Occipital lobe (tissue), 2 donors: ENCODE data around the gene SRRD. TPM values are rescaled to one million over a fixed set of nuclear protein-coding genes. Genes with fewer than 3 reads are reported as not detected.

Experiments used
- DNase-seq: peaks from one replicate; lab custom pipeline; 2025; lab: John Stamatoyannopoulos, UW
- total RNA-seq: library from RNA; depleted of rRNA; stranded (reverse); fragments of >200 nt; gene quantifications from one replicate; pipeline ENCODE4 v1.2.3, GENCODE V29; 2014

SRRD gene
- total RNA-seq, 1 donor from 2014 or later: 19.5 TPM

DNA sequence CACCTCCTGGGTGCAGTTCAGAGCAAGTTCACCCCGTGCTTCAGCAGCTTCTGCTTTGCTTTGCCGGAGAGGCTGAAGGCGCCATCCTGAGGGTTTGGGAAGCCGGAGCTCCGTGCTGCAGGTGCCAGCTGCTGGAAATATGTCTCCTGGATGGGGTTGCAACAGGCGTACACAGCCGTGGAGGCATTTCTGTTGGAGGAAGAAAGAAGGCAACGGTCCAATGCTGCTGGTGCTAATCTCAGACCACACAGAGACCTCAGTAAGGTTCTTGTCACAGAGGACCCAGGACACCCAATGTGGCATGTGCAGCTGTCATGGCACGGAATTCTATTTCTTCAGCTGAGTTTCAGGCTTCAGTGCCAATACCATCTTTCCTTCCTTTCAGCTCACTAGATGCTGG lies 30.5 kb upstream of the SRRD start:
- no peak for DNase-seq

DNA sequence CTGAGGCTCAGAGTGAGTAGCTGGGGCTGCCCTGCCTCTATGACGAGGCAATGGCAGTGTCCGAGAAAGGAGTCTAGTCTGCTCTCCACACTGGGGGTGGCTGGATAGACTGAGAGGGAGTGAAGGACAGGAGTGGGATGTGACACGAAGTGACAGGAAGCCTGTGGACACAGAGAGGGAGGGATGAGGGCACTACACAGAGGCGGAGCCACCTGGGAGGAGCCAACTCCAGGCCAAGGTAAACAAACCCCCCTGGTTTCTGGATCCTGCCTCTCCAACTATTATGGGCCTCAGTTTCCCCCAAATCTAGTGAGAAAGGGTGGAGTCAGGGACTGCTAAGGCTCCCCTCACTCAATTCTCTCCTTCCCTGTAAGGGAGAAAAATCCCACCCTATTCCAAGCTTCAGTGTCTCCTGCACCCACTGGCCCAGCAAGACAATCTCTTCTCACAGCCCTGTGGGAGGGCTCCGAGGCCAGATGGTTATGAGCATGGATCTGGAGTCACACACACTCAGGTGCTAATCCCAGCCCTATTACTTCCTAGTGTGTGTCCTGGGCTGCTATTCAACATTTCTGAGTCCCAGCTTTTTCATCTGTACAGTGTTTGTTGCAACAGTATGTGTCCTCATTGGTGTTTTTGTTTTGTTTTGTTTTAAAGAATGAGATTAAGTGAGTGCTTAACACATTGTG lies 29.7 kb upstream of the SRRD start:
- DNase-seq: no peak

DNA sequence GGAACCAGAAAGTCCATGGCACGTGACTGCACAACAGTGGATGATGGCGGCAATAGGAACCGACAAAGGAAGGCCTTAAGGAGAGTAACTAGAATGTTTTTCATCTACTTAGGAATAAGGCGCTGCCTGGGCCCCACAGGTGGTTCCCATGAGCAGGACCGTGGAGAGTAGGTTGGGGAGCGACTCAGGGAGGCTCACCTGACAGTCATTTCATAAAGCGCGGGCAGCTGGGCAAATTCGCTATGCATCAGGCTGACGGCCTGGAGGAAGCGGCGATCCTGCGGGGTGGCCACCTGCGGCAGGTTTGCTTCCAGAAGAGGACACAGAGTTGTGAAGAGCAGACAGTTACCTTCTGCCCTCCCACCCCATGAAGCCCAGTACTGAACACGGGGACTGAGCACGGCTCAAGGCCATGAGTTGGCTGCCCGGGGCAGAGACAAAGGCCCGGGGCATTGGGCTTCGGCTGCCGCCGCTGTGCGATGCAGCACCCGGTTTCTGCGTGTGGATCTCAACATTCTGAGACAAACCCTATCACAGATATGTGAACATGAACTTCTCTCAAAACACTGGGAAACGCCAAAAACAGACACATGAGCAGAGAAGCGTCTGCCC lies 25.9 kb upstream of the SRRD start:
- no peak for DNase-seq

DNA sequence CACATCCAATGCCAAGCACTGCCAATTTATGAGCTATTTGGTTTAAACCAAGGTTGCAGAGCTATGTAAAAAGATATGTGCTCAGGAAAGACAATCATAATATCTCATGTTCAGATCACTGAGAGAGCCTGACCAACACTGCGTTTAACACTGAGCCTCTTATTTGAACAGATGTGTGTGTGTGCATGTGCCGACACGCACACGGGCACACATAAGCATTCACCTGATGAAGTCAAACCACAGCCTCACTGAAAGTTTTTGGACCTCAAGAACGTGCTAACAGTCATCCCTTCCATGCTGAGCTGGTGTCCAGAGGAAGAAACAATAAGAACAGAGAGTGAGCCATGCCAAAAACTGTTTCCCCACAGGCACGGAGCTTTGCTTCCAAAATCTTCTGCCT lies 23.5 kb upstream of the SRRD start:
- DNase-seq: no peak

DNA sequence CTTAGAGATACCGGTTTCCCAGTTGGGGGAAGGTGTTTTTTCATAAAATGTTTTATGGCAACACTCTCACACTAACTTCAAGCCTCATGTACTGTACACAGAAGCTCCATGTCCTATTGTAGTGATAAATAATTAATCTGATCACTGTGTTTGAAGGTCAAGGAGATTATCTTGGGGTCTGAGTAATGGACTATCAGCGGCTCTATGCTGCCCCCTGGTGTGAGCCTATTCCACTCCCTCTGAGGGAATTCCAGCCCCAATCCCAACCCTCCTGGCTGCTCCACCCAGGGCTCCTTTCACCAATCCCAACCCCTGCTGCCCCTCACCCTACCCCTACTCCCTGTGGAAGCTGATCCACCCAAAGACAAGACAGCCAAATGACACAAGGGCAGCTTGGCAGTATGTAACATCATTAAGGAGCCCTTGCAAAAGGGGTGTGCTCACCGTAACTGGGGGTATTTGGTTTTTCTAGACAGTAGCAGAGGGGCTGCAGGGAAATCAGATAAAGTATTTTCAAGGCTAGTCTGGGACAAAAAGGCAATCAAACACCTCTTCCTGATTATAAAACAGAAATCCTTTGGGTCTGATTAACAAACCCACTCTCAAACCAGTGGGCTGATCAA lies 22.4 kb upstream of the SRRD start:
- no peak for DNase-seq

DNA sequence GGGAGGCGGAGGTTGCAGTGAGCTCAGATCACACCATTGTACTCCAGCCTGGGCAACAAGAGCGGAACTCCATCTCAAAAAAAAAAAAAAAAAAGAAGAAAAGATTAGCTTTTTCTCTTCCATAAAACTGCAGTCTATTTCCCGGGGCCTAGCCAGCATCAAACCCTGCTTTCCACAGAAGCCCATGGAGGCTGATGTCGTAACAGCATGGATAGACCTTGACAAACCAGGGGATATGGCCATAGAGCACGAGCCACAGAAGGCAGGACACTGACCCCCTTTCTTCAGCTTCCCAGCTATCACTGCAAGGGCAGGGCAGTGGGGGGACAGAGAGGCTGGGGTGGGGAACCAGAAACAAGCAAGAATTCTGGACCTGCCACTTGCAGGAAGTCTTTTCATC lies 21.6 kb upstream of the SRRD start:
- no peak for DNase-seq

DNA sequence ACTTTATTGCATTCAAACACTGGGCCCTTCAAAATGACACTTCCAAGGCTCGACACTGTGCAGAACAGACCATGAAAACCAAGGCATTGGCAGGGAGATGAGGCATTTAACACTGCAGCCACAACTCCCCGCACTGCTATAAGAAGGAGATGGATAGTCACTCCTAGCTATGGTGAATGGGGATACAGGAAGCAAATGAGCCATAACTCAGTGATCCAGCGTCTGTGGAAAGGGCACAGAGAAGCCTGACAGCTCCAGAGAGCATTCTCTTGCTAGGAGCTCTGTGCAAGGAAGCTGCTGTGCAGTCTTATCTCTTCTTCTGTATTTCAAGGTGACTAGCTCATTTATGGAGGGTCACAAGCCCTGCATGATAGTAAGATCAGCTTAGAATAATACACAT lies 21.0 kb upstream of the SRRD start:
- no peak for DNase-seq

DNA sequence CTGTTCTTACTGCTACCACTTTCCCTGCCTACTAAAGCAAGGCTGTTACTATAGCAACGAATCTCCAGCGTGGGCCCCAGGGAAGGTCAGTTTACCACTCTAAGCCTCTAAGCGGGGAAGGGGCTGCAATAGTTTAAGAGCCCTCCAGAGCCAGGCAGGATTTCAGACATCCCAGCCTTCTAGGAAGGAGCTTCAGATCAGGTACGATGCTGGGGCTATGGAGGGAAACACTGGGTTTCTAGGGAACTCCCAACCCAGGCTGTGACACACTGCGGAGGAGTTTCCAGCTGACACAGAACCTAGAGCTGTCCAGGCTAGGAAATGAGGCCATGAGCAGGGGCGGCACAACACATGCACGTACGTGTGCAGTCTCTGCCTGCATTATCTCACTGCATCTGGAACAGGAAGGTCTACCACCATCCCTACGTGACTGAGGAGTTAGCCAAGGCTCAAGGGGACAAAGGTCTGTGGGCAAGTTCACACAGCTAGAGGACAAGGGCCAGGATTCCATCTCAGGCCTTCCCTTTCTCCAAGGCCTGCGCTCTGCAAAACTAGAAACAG lies 20.5 kb upstream of the SRRD start:
- peak; percentile 36 for DNase-seq

DNA sequence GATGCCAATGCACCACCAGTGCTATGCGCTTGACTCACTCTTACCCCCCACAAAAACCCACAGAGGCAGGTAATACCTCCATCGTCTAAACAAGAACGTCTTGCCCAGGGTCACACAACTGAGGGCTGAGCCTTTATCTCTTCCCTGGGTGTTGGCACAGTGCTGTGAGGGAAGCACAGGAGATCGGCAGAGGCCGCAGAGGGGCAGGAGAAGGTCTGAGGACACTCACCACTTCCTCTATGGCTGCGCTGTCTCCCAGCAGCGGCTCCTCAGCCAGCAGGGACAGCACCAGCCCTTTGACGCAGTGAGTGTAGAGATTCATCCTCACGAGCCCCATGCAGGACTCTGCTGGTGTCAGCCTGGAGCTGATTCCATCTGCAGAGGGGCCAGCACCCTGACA lies 20.0 kb upstream of the SRRD start:
- no peak for DNase-seq

DNA sequence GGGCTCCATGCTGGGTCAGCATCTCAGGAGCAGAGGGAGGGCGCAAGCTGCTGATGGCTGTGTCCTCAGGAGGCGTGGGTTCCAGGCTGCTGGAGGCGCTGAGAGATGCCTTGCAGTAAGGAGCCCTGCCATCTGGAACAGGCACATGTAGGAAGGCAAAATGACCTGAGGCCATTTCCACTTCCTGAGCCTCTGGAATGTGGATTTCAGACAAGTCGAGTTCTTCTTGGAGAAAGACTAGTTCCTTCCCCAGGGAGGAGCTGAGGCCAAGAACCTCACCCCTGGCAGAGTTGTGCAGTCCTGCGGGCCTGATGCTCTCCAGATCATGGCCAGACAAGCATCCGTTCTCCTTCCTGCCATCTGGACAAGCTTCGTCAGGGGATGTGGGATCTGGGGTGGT lies 19.4 kb upstream of the SRRD start:
- no peak for DNase-seq

DNA sequence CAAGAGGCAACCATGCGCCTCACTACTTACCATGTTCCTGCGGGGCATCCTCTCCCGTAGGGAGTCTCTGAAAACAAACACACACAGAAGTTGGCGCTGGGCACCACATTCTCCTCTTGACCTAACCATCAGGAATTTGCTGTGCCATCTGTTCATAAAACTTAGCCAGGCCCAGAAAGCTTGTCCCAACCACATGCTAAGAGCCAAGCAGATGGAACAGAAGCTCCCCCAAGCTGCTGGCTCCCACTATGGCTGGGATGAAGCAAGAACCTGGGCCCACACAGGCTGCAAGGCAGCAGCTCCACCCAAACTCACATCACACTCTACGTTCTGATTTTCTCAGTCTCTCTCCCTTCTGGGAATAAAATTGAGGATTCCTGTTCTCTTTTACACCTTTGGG lies 17.5 kb upstream of the SRRD start:
- peak; percentile 58 for DNase-seq

DNA sequence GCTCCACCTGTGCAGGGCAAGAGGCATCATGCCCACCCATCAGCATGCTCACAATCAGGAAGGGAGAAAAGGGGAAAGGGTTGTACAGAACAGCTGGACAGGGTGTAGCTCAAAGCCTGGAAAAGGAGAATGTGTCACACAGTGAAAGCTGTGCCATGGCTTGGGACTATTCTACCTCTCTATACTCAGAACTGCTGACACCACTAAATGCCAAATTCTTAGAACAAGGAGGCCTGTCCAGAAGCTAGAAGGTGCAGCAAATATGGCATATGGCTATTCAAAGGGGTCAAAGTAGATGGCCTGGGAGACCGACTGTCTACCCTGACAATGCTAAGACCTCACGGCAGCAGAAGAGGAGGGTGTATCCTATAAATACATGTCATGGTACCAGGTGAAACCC lies 12.9 kb upstream of the SRRD start:
- no peak for DNase-seq

DNA sequence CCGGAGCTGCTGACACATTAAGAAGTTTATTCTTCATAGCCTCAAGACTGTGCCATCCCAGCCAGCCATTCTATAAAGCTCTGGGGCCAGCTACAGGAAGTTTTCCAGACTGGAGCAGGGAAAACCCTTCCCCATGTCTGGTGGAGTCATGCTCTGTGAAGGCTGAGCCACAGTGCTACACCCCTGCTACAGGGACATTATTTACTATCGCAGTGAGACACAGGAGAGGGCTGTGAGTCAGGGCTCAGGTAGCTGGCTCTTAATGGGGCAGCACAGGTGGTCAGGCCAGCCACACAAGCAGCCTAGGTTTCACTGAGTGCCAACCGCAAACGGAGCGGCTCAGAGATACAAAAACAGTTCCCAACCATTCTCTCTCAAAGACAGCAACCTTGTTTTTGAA lies 12.2 kb upstream of the SRRD start:
- no peak for DNase-seq

DNA sequence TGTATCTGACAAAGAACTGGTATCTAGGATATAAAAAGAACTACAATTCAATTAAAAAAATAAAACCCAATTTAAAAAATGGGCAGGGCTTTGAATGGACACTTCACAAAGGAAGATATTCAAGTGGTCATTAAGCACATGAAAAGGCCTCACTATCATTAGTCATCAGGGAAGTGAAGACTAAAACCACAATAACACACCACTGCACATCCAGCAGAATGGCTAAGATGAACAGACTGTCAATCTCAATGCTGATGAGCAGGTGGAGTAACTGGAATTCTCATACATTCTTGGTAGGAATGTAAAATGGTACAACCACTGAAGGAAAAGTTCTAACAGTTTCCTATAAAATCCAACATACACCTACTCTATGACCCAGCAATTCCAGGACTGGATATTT lies 9.0 kb upstream of the SRRD start:
- no peak for DNase-seq

DNA sequence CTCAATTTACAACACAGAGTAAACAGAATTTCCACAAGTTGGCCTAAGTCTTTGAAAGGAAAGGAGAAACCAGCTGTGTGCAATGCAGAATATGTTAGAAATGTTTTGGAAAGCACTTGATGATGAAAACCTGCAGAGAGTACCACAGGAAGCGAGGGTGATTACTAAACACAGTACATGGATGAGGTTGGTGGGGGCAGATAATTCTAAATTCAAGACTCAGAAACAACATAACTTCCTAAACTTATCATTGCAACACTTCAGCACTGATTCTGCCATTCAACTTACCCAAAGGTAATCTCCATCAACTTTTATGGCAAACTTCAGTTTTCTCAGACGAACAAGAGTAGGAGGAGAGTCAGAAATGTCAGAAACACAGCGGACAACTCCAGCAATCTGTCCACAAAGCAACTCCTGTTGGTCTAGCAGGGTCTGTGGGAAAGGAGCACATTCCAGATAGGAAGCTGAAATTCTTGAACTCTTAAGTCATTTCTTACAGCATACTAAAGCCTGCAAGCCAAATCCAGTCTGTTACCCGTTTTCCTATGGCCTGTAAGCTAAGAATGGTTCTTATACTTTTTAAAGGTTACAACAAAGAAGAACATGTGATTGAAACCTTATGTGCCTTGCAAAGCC lies 6.9 kb upstream of the SRRD start:
- no peak for DNase-seq

DNA sequence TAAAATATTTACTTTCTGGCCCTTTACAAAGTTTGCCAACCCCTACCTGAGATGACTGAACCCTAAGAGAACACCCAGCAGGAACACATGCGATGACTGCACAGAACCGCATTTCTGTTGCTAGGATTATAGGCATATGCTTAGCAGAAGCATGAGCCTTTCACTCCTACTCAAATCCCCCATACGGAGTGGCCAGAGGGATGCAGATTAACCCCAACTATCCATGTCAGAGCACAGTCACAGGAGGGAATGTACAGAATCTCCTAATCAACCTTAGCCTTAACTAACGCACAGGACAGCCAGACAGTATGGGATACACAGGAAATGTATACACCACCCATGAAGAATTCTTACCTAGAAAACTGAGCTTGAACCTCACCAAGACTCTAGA lies 6.3 kb upstream of the SRRD start:
- no peak for DNase-seq

DNA sequence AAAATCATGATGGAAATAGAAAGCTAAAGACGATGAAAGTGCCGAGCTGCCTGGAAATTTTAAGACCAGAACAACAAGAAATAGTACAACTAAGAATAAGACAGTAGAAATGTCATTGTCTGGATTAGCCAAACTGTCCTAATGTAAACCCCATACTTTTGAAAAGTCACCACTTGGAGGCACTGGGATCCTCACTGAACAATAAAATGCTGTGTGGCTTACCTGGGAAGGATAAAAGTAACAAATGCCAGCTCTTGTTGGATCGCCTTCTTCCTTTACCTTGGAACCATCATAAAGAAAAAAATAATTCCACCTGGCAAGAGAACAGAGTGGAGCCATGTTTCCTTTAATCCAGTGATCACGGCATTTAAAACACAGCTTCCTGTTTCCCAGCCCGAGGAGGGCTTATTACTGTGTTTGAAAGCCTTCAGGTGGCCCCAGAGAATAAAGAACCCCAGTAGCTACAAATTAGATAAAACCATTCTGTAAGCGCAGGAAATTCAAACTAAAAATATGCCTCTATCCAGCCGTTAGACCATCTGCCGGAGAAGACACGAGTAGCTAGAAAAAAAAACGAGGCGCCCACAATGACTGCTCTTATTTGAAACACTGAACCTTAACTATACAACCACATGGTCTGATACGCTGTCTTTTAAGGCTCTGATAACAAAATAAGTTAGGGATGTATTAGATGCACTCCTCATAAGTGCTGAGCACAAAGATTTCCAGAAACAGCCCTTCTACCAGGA lies 4.5 kb upstream of the SRRD start:
- DNase-seq: no peak

DNA sequence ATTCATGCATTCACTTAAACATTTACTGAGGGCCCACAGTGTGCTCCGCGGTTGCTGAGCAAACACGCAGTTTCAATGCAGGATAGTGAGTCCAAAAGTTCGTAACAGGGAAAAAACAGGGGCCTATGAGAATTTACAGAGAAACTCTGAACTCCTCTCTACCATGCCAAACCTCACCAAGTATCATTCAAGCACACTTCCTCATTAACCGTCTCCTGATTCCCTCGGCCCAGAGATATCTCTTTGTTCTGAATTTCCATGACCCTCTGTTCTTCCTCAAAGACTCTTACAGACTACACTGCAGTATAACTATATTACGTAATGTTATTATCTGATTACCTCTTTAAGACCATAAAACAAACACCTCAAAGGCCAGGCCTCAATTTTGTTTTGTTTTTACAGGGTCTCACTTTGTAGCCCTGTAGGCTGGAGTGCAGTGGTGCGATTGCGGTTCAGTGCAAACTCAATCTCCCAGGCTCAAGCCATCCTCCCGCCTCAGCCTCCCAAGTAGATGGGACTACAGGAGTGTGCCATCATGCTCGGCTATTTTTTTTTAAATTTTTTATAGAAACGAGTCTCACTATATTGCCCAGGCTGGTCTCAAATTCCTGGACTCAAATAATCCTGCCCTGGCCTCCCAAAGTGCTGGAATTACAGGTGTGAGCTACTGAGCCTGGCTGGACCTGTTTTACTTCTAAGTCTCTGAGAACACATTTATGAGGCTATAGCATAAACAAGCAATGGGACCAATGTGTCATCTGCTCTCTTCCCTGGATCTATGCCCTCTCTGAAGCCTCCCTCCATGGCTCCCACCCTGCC lies 3.7 kb upstream of the SRRD start:
- no peak for DNase-seq

DNA sequence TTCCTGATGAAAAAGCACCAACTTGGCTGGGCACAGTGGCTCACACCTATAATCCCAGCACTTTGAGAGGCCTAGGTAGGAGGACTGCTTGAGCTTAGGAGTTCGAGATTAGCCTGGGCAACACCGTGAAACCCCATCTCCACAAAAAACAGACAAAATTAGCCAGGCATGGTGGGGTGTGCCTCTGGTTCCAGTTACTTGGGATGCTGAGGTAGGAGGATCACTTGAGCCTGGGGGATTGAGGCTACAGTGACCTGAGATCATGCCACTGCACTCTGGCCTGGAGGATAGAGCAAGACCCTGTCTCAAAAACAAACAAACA lies 3.1 kb upstream of the SRRD start:
- no peak for DNase-seq

DNA sequence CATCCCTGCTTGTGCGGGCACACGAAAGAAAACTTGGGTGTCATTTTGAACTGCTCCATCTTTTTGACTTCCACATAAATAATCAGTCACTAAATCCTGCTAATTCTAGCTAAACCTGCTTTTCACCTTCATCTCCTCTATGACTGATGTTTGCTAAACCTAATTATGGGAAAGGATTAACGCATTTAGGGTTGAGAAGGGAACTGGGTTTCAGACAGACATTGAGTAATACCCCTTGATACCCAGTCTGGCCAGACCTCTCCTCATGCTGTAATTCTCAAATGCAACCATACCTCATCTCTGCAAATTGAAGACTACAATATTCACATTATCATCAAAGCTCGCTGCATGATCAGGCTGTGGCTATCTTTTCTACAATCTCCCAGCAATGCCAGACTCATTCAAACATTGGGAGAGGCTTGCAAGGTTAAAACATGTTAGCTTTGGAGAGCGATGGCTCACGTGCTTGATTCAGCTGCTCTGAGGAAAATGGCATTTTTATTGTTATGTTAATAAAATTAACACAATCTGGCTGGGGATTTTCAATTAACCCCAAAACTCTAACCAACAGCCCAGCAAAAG lies 2.5 kb upstream of the SRRD start:
- DNase-seq: no peak

DNA sequence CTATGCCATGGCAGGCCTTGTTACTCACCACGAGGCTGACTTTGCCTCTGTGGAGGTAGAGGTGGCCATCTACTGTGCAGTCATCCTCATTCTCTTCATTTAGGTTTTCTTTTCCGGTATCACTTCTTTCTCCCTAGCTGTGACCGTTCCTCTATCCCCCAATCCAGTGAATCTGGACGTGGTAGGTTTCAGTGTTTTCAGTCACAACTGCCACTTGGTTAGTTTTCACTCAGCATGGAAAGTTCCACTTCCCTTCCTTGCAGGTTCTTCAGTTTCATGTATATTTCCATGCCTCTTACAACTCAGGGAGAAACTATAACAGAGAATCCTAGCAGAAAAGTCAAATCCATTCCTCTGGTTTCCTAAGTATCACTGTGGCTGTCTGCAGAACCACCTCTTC lies 2.0 kb upstream of the SRRD start:
- no peak for DNase-seq
